Measurements from ENCODE around the gene TBL1X.
"Not testable (repeated sequence)": the region's sequence is repeated elsewhere in the genome, so short reads cannot be mapped to it uniquely, and the experiment has no call there.

Gene TBL1X

GRCh38 chrX:9464435-9465371, at the start of gene TBL1X:
TSS of gene TBL1X (plus strand) at chrX:9465058. CDS start at chrX:9653587, 188,529 bp downstream.
- no peak for FAIRE-seq

- FAIRE-seq, result no peak
These were observed 48.1 kb upstream of the TBL1X start for GRCh38 chrX:9416562-9417348.

- no peak for FAIRE-seq
These were observed 46.6 kb upstream of the TBL1X start for GRCh38 chrX:9418262-9418661.

- no peak for FAIRE-seq
These were observed 44.3 kb upstream of the TBL1X start for GRCh38 chrX:9420275-9421265.

- FAIRE-seq, result no peak
These were observed 35.1 kb upstream of the TBL1X start for GRCh38 chrX:9429767-9430166.

GRCh38 chrX:9430346-9430921, 34.4 kb upstream of the TBL1X start:
- no peak for FAIRE-seq

GRCh38 chrX:9431281-9431680, 33.6 kb upstream of the TBL1X start:
- FAIRE-seq, result no peak

GRCh38 chrX:9433596-9433995, 31.3 kb upstream of the TBL1X start:
- FAIRE-seq, result no peak

GRCh38 chrX:9434051-9434550, 30.8 kb upstream of the TBL1X start:
- no peak for FAIRE-seq

- FAIRE-seq, result not testable (repeated sequence)
These were observed 29.8 kb upstream of the TBL1X start for GRCh38 chrX:9435086-9435485.

GRCh38 chrX:9436812-9437211, 28.0 kb upstream of the TBL1X start:
- no peak for FAIRE-seq

GRCh38 chrX:9438933-9439494, 25.8 kb upstream of the TBL1X start:
- FAIRE-seq, result no peak

- no peak for FAIRE-seq
These were observed 24.6 kb upstream of the TBL1X start for GRCh38 chrX:9440116-9440844.

- no peak for FAIRE-seq
These were observed 22.8 kb upstream of the TBL1X start for GRCh38 chrX:9442056-9442455.

GRCh38 chrX:9443327-9443726, 21.5 kb upstream of the TBL1X start:
- FAIRE-seq, result no peak

- no peak for FAIRE-seq
These were observed 17.0 kb upstream of the TBL1X start for GRCh38 chrX:9447906-9448305.

- FAIRE-seq, result no peak
These were observed 8.4 kb upstream of the TBL1X start for GRCh38 chrX:9456250-9457074.

- not testable (repeated sequence) for FAIRE-seq
These were observed 6.8 kb upstream of the TBL1X start for GRCh38 chrX:9458034-9458433.

- no peak for FAIRE-seq
These were observed 6.3 kb upstream of the TBL1X start for GRCh38 chrX:9458516-9459078.
